Activated naive CD4-positive, alpha-beta T cell treated with anti-CD3 and anti-CD28 coated beads, Interleukin-2, amount 50 U/mL, for 72 hours (primary cell): ENCODE data around the gene NAA10. TPM values are rescaled to one million over a fixed set of nuclear protein-coding genes. Genes with fewer than 3 reads are reported as not detected.

Experiments
- ATAC-seq, 2 donors: fragments of 150-1000 bp; cut with Tn5 transposase; 2 replicates each; pipeline ENCODE4 v1.10.0; 2021; ENCODE audit warnings: mild to moderate bottlenecking in 2 of 2, moderate library complexity in 2 of 2
- DNase-seq, 2 donors: peaks; one replicate each; pipeline ENCODE4 v3.0.0; 2021 to 2022; ENCODE audit warnings: low spot score in 2 of 2
- H3K27ac Mint-ChIP-seq, 2 donors: one replicate each; pipeline ENCODE4 v1.8.0; 2022; ENCODE audit warnings: mild to moderate bottlenecking in 2 of 2, mixed read lengths in 2 of 2
- H3K36me3 Mint-ChIP-seq, 2 donors: one replicate each; pipeline ENCODE4 v1.8.0; 2022; ENCODE audit warnings: mixed read lengths in 2 of 2
- H3K9me3 Mint-ChIP-seq, 2 donors: one replicate each; pipeline ENCODE4 v1.8.0; 2022; ENCODE audit warnings: mixed read lengths in 2 of 2
- total RNA-seq, 2 donors: library from RNA; stranded (reverse); gene quantifications; one replicate each; pipeline ENCODE4 v1.2.3, GENCODE V29; 2022

Gene NAA10
- total RNA-seq, 2 donors from 2014 or later, result 97.9 to 129 TPM

GRCh38 chrX:153887385-153887784 is 47.5 kb downstream of the NAA10 start:
- no peak for ATAC-seq
- H3K9me3 Mint-ChIP-seq, result no peaks in the 10 kb centered on the region

GRCh38 chrX:153886915-153887314 is 47.9 kb downstream of the NAA10 start:
- DNase-seq (no peak), ATAC-seq (no peak)
- H3K27ac Mint-ChIP-seq, result no peak overlapping the region
- H3K36me3 Mint-ChIP-seq, result no peaks in the 10 kb centered on the region
- H3K9me3 Mint-ChIP-seq, result no peaks in the 10 kb centered on the region

More at GRCh38 chrX:153887385-153887784, 47.5 kb downstream of the NAA10 start:
- DNase-seq, result no peak
- H3K27ac Mint-ChIP-seq, result no peak overlapping the region
- no peaks in the 10 kb centered on the region for H3K36me3 Mint-ChIP-seq

DNA sequence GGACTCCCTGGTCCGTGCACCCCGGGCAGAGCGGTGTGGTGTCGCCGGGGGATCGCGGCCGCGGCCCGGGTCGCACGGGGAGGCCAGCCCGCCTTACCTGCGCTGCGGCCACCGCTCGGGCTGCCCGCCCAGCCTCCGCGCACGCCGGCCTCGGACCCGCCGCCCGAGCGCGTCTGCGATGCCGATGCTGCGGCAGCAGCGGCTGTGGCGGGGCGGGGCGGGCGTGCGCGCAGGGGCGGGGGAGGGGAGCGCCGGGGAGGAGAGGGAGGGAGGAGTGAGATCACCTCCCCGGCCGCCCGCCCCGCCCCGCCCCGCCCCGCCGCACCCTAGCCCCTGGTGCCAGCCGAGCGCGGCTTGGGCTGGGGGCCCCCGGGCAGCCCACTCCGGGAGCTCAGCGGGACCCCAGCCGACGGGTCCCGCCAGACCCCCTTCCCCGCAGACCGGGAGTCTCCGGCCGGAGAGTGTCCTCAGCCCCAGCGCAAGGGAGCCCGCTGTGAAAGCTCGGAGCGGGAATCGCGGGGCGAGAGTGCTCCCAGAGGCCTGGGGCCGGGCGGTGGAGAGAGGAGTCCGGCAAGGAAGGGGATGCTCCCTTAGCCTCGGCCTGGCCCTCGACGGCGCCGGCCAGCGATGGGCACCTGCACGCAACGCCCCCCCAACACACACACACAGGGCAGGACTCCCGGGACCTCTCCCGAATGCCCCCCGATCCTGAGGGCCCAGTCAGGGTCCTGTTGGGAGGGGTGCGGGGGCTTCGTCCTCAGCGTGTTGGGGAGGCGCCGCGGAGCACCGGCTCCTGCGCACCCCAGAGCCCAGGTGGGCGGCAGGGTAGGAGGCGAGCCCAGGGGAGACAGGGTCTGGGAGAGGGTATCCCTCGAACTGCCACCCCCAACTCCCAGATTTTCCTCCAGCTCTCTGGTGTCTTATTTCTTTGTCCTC is 48.6 kb downstream of the NAA10 start, which contains the start of gene L1CAM:
Gene L1CAM (minus strand): TSS at position 206 of the 936 bp plus-strand sequence. CDS start 10,337 bp downstream, outside the sequence.
- ATAC-seq, result peak; percentile 55 to 71
- no peaks in the 10 kb centered on the region for H3K9me3 Mint-ChIP-seq
- no peak within 1 kb of the TSS for H3K27ac Mint-ChIP-seq
- H3K36me3 Mint-ChIP-seq, result no peaks in the 10 kb centered on the region
- no peak for DNase-seq

DNA sequence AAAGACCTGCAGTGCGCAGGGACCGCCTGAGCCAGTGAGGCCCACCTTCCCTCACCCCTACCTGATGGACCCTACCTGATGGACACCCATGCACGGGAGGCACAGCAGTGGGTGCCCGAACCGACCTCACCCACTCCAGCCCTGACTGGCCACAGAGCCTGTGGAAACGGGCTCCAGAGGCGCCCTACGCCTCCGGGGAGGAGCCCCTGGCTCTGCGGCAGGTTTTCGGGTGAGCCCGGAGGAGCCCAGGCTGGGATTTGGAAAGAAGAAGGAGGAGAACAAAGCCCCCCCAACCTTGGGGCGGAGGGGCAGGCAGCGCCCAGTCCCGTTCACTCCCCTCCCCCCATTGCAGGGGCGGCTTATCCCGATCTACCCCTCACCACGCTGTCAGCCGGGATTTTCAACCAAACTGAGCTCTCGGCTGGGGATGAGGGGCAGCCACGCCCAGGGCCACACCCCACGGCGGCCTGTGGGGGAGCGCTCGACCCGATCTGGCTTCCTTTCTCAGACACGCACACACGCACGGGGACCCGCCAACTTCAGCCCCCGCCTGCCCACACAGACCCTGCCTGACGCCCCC is 49.5 kb downstream of the NAA10 start:
- no peaks in the 10 kb centered on the region for H3K36me3 Mint-ChIP-seq
- H3K9me3 Mint-ChIP-seq, result no peaks in the 10 kb centered on the region
- DNase-seq, result no peak
- no peak overlapping the region for H3K27ac Mint-ChIP-seq
- peak; percentile 18 to 54 for ATAC-seq

DNA sequence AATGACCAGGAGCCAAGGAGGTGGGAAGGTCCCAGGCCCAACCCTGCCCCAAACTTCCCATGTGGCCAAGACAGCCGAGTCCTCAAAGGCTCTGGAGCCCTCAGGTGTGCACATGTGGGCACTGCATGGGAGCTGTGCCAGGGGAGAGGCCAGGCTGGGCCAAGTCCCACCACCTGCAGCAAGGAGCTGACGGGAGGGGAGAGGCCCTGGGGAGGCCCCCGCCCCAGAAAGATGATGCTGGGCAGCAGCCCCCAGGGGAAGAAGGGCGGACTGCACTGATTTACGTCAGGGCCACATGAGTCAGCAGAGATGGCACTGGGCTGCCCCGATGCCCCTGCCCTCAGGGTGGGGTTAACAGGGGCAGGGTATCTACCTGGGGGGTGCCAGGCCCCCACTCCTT is 50.2 kb downstream of the NAA10 start:
- DNase-seq, result no peak
- peak; percentile 44 to 66 for ATAC-seq
- Mint-ChIP-seq H3K27ac (no peak overlapping the region), H3K9me3 (no peaks in the 10 kb centered on the region), H3K36me3 (no peaks in the 10 kb centered on the region)

- Mint-ChIP-seq H3K27ac (no peak overlapping the region), H3K36me3 (no peaks in the 10 kb centered on the region), H3K9me3 (no peaks in the 10 kb centered on the region)
- DNase-seq, result no peak
- ATAC-seq, result no peak
Observed at GRCh38 chrX:153884136-153884535, 50.7 kb downstream of the NAA10 start.

- DNase-seq (no peak), ATAC-seq (no peak)
- Mint-ChIP-seq H3K27ac (no peak overlapping the region), H3K36me3 (no peaks in the 10 kb centered on the region), H3K9me3 (no peaks in the 10 kb centered on the region)
Observed at GRCh38 chrX:153883163-153883843, 51.5 kb downstream of the NAA10 start.

DNA sequence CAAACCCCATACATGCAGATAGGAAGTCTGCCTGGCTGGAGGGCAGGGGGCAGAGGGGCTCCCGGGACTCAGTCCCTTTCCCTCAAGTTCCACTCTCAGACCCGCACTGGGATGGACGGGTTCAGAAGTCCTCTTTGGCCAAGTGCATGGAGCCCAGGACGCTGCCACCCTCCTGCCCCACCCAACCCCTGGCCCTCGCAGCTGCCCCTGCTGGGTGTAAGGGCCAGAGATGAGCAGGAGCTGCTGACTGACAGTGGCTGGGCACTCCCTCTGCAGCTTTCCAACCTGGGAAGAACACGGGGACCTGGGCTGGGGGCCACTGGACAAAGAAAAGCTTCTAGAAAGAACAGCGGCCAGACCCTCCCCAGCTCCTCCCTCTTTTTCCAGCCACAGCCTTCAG is 52.3 kb downstream of the NAA10 start:
- H3K9me3 Mint-ChIP-seq, result no peaks in the 10 kb centered on the region
- ATAC-seq (no peak), DNase-seq (no peak)
- H3K36me3 Mint-ChIP-seq, result no peaks in the 10 kb centered on the region
- H3K27ac Mint-ChIP-seq, result no peak overlapping the region

DNA sequence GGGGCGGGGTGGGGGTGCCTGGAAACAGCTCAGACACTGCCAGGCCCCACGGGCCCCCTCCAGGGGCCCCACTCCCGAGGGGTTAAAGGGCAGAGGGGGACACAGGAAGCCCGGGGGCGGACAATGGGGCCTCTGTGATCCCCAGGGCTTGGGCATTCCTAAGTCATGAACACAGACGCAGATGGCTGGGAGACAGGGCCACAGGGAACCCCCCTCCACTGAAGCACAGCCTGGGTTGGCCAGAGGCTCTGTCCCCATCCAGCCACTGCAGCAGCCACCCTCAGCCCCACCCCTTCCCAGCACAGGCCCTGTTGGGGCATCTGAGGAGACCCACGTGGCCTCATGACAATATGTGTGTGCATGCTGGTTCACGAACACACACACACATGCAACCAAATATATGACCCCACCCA is 52.7 kb downstream of the NAA10 start:
- ATAC-seq, result no peak
- H3K9me3 Mint-ChIP-seq, result no peaks in the 10 kb centered on the region
- no peak overlapping the region for H3K27ac Mint-ChIP-seq
- no peak for DNase-seq
- H3K36me3 Mint-ChIP-seq, result no peaks in the 10 kb centered on the region

DNA sequence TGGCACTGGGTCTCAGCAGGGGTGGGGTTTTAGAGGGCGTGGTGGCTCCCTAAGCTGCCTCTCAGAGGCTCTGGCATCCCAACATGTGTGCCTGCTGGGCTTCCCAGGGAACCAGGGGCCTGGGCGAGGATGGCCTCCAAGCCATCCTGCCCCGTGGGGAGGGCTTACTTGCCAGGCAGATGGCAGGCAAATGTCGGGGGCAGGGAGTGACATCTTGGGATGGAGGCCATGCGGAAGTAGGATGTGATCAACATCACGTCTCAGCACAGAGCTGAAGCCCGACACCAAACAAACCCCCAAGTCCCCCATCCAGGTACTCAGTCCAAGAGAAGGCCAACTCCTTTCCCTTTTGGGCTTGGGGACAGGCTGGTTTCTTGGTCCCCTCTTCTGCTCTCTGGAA is 53.6 kb downstream of the NAA10 start:
- Mint-ChIP-seq H3K27ac (no peak overlapping the region), H3K9me3 (peaks cover 0 to 2% of the 10 kb centered on the region in 2 donors), H3K36me3 (no peaks in the 10 kb centered on the region)
- no peak for ATAC-seq
- no peak for DNase-seq

- DNase-seq (no peak), ATAC-seq (no peak)
- Mint-ChIP-seq H3K36me3 (no peaks in the 10 kb centered on the region), H3K9me3 (peaks cover 0 to 4% of the 10 kb centered on the region in 2 donors), H3K27ac (no peak overlapping the region)
Observed at GRCh38 chrX:153880440-153880815, 54.4 kb downstream of the NAA10 start.

- ATAC-seq (no peak), DNase-seq (no peak)
- no peaks in the 10 kb centered on the region for H3K36me3 Mint-ChIP-seq
- peaks cover under 1 to 4% of the 10 kb centered on the region in 2 donors for H3K9me3 Mint-ChIP-seq
- no peak overlapping the region for H3K27ac Mint-ChIP-seq
Observed at GRCh38 chrX:153879741-153880439, 54.9 kb downstream of the NAA10 start.

Other genes starting within 250 kb of the NAA10 start
- gene SLC6A8, start 247.1 kb downstream of the NAA10 start, total RNA-seq, result 1 to 10 TPM in 1 of 2 donors, under 1 TPM in 1; 0.16 to 2.2 TPM
- 10 to 100 TPM; 67.4 to 92.7 TPM for gene BCAP31, start 210.7 kb downstream of the NAA10 start, total RNA-seq
- 1 to 10 TPM; 5.6 to 6.7 TPM for gene ABCD1, start 210.2 kb downstream of the NAA10 start, total RNA-seq
- 1 to 10 TPM; 1.5 to 3.2 TPM for gene PLXNB3, start 170.8 kb downstream of the NAA10 start, total RNA-seq
- not detected for gene SRPK3, start 154.0 kb downstream of the NAA10 start, total RNA-seq
- 10 to 100 TPM; 60.8 to 81.7 TPM for gene IDH3G, start 140.7 kb downstream of the NAA10 start, total RNA-seq
- gene SSR4, start 140.4 kb downstream of the NAA10 start, total RNA-seq, result 100 to 1,000 TPM; 142 to 156 TPM
- gene PDZD4, start 104.5 kb downstream of the NAA10 start, total RNA-seq, result 1 to 10 TPM; 1.2 to 2.5 TPM
- 1 to 10 TPM; 1.1 to 1.8 TPM for gene L1CAM, start 48.9 kb downstream of the NAA10 start, total RNA-seq
- gene AVPR2, start 30.4 kb downstream of the NAA10 start, total RNA-seq, result not detected
- gene ARHGAP4, start 8.8 kb downstream of the NAA10 start, total RNA-seq, result 100 to 1,000 TPM in 1 of 2 donors, 10 to 100 TPM in 1; 90.0 to 138 TPM
- 10 to 100 TPM; 14.8 to 16.1 TPM for gene RENBP, start 9.6 kb upstream of the NAA10 start, total RNA-seq
- 100 to 1,000 TPM in 1 of 2 donors, 10 to 100 TPM in 1; 95.9 to 102 TPM for gene HCFC1, start 36.8 kb upstream of the NAA10 start, total RNA-seq
- gene TMEM187, start 37.7 kb upstream of the NAA10 start, total RNA-seq, result 1 to 10 TPM; 5.1 to 6.4 TPM
- gene IRAK1, start 84.9 kb upstream of the NAA10 start, total RNA-seq, result 100 to 1,000 TPM; 104 to 123 TPM
- gene MECP2, start 162.7 kb upstream of the NAA10 start, total RNA-seq, result 10 to 100 TPM; 61.0 to 84.9 TPM
- not detected for gene OPN1LW, start 209.2 kb upstream of the NAA10 start, total RNA-seq
- not detected for gene OPN1MW, start 247.6 kb upstream of the NAA10 start, total RNA-seq